ENCODE measurements around the gene GABBR2.

- TF ChIP-seq BCL11A (IDR thresholded peaks at IDR 0.05; ENCODE audit: low read depth in 2 of 2, low read length in 2 of 2) (no peak), HDAC2 (IDR thresholded peaks at IDR 0.05; ENCODE audit: borderline replicate concordance in 1 of 2, low read depth in 2 of 2, low read length in 2 of 2) (no peak), TBP (IDR thresholded peaks at IDR 0.05; ENCODE audit: low read depth, low read length) (no peak)
Observed at GRCh38 chr9:98351370-98351769, 357.4 kb downstream of the GABBR2 start.

Measured in H1 (cell line).